DND-41 (cell line): ENCODE results near the gene SPNS2.

Experiments
- ATAC-seq: fragments of 200-7000 bp; cut with Tn5 transposase; 3 replicates; pipeline ENCODE4 v1.9.1; 2021; ENCODE audit warnings: low read depth; ENCODE audit not compliant: insufficient read depth
- DNase-seq: peaks from one replicate; pipeline ENCODE4 v3.0.0-alpha.2; 2020
- H2AFZ ChIP-seq: 2 replicates; pipeline ENCODE4 v1.6.0; 2012; ENCODE audit warnings: low read depth, low read length
- H3K27ac ChIP-seq: 2 replicates; pipeline ENCODE4 v1.5.1; 2012; ENCODE audit warnings: low read length, inconsistent platforms
- H3K27me3 ChIP-seq: fragments of 200-600 bp; sonication (generic); 2 replicates; pipeline ENCODE4 v1.6.0; 2012; ENCODE audit warnings: low read length, mild to moderate bottlenecking, inconsistent platforms; ENCODE audit not compliant: insufficient read depth, poor library complexity
- H3K36me3 ChIP-seq: 2 replicates; pipeline ENCODE4 v1.5.1; 2012; ENCODE audit warnings: low read length, inconsistent platforms; ENCODE audit not compliant: insufficient read depth
- H3K4me1 ChIP-seq: 2 replicates; pipeline ENCODE4 v1.5.1; 2012; ENCODE audit warnings: mild to moderate bottlenecking, low read length; ENCODE audit not compliant: insufficient read depth
- H3K4me2 ChIP-seq: 2 replicates; pipeline ENCODE4 v1.6.0; 2012; ENCODE audit warnings: mild to moderate bottlenecking, moderate library complexity, low read length, inconsistent platforms; ENCODE audit not compliant: insufficient read depth
- H3K4me3 ChIP-seq, 2 experiments: fragments of 200-600 bp in 1 of 2; shearing (Covaris generic) in 1 of 2; 2 replicates each; pipeline ENCODE4 v1.5.1; 2012 to 2016; ENCODE audit warnings: inconsistent platforms in 2 of 2, low read length in 2 of 2, mild to moderate bottlenecking in 2 of 2, low read depth in 1 of 2, moderate library complexity in 1 of 2
- H3K79me2 ChIP-seq: 2 replicates; pipeline ENCODE4 v1.6.0; 2012; ENCODE audit warnings: low read length, inconsistent platforms; ENCODE audit not compliant: insufficient read depth
- H3K9ac ChIP-seq: 2 replicates; pipeline ENCODE4 v1.6.0; 2012; ENCODE audit warnings: low read depth, mild to moderate bottlenecking, inconsistent platforms, low read length, moderate library complexity
- H3K9me3 ChIP-seq: 2 replicates; pipeline ENCODE4 v1.5.1; 2012; ENCODE audit warnings: low read length, moderate library complexity, mild to moderate bottlenecking, inconsistent platforms; ENCODE audit not compliant: insufficient read depth, severe bottlenecking
- H4K20me1 ChIP-seq: 2 replicates; pipeline ENCODE4 v1.6.0; 2012; ENCODE audit warnings: low read length; ENCODE audit not compliant: insufficient read depth
- EZH2 ChIP-seq: IDR thresholded peaks from 3 replicates; pipeline ENCODE4 v1.6.1; 2012; ENCODE audit warnings: borderline replicate concordance, low read depth, mild to moderate bottlenecking, moderate library complexity, low read length, inconsistent platforms; ENCODE audit not compliant: severe bottlenecking
- TF ChIP-seq, protein P1 (sequence below): IDR thresholded peaks from 2 replicates; pipeline ENCODE4 v1.5.1; 2012; ENCODE audit warnings: borderline replicate concordance, low read length, moderate library complexity, mild to moderate bottlenecking; ENCODE audit not compliant: poor library complexity, severe bottlenecking; ENCODE audit errors: extremely low read depth

The SPNS2 gene

DNA sequence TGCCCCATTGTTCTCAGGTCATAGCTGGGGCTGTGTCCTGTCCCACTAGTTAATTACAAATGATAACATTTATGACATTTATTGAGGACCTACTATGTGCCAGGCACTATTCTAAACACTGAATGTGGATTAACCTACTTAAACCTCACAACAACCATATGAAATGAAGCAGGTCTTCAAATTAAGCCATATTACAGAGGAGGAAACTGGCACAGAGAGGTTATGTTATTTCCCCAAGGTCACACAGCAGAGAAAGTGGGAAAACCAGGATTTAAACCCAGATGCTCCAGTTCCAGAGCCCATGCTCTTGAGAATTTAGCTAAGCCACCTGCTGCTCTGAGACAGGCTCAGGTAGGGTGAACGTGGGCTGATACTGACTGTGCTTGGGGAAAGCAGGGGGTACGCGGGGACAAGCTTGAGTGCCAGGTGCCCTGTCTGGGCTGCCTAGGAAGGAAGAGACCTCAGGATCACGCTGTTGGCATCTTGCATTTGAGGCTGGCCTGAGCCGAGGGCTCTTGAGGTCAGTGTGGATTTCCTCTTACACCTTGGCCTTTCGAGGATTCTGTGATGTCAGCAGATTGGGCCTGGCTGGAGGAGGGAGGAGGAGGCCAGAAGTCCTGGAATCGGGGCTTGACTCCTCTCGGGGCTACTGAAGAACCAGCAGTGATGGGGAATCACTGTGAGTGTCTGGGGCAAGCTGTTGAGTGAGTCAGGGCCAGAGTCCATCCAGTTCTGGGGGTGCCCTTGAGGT is 8.9 kb downstream of the SPNS2 start:
- no peaks in the 10 kb centered on the region for H3K27me3 ChIP-seq
- H3K4me2 ChIP-seq, result no peak overlapping the region
- peaks cover 3% of the 10 kb centered on the region; the same call in 1 of the 2 replicates for H3K4me1 ChIP-seq
- peaks cover 13% of the 10 kb centered on the region for H4K20me1 ChIP-seq
- no peak for ATAC-seq
- TF ChIP-seq, protein P1, sequence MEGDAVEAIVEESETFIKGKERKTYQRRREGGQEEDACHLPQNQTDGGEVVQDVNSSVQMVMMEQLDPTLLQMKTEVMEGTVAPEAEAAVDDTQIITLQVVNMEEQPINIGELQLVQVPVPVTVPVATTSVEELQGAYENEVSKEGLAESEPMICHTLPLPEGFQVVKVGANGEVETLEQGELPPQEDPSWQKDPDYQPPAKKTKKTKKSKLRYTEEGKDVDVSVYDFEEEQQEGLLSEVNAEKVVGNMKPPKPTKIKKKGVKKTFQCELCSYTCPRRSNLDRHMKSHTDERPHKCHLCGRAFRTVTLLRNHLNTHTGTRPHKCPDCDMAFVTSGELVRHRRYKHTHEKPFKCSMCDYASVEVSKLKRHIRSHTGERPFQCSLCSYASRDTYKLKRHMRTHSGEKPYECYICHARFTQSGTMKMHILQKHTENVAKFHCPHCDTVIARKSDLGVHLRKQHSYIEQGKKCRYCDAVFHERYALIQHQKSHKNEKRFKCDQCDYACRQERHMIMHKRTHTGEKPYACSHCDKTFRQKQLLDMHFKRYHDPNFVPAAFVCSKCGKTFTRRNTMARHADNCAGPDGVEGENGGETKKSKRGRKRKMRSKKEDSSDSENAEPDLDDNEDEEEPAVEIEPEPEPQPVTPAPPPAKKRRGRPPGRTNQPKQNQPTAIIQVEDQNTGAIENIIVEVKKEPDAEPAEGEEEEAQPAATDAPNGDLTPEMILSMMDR, result no peak
- TF ChIP-seq EZH2, result no peak
- H2AFZ ChIP-seq, result no peak overlapping the region
- no peak overlapping the region for H3K27ac ChIP-seq
- no peaks in the 10 kb centered on the region for H3K9me3 ChIP-seq
- DNase-seq, result no peak
- no peak overlapping the region for H3K9ac ChIP-seq
- H3K36me3 ChIP-seq, result no peaks in the 10 kb centered on the region
- H3K4me3 ChIP-seq, result no peak overlapping the region
- H3K79me2 ChIP-seq, result no peaks in the 10 kb centered on the region

GRCh38 chr17:4508207-4508606 is 9.5 kb downstream of the SPNS2 start:
- DNase-seq, result no peak
- TF ChIP-seq, protein P1, result no peak
- TF ChIP-seq EZH2, result no peak
- no peaks in the 10 kb centered on the region for H3K79me2 ChIP-seq
- no peak overlapping the region for H2AFZ ChIP-seq
- no peak overlapping the region for H3K4me2 ChIP-seq
- no peak overlapping the region for H3K9ac ChIP-seq
- peaks cover 9% of the 10 kb centered on the region for H4K20me1 ChIP-seq
- no peaks in the 10 kb centered on the region for H3K27me3 ChIP-seq
- H3K36me3 ChIP-seq, result no peaks in the 10 kb centered on the region
- ATAC-seq, result no peak
- no peak overlapping the region for H3K4me3 ChIP-seq
- H3K27ac ChIP-seq, result no peak overlapping the region
- H3K4me1 ChIP-seq, result peaks cover 3% of the 10 kb centered on the region; the same call in 1 of the 2 replicates
- H3K9me3 ChIP-seq, result no peaks in the 10 kb centered on the region

DNA sequence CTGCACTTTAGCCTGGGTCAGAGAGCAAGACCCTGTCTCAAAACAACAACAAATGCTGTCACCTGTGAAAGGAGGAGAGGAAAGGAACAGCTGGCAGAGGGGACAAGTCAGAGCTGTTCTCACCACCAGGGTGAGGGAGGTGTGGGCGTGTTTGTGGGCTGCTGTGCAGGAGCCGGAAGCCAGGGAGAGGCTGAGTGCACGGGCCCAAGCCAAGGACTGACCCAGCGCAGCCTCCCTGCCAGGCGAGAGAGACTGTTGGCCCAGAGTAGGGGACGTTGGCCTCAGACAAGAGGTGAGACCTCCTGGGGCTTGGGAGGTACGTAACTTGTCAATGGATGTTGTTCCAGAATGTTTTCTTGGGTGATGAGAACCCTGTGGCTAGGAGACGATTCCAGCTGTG is 10.7 kb downstream of the SPNS2 start:
- no peaks in the 10 kb centered on the region for H3K36me3 ChIP-seq
- no peaks in the 10 kb centered on the region for H3K9me3 ChIP-seq
- H3K9ac ChIP-seq, result no peak overlapping the region
- H2AFZ ChIP-seq, result no peak overlapping the region
- H3K27ac ChIP-seq, result no peak overlapping the region
- H3K27me3 ChIP-seq, result no peaks in the 10 kb centered on the region
- TF ChIP-seq, protein P1, result no peak
- no peak for TF ChIP-seq EZH2
- H3K4me2 ChIP-seq, result no peak overlapping the region
- ATAC-seq (peak; percentile 66; the same call in 2 of the 3 replicates), DNase-seq (peak; percentile 21)
- peaks cover 9% of the 10 kb centered on the region for H4K20me1 ChIP-seq
- no peaks in the 10 kb centered on the region for H3K4me1 ChIP-seq
- no peaks in the 10 kb centered on the region for H3K79me2 ChIP-seq
- no peak overlapping the region for H3K4me3 ChIP-seq
